ENCODE measurements around the gene SGCD.

The SGCD gene

GRCh38 chr5:156582193-156582598, 255.2 kb downstream of the SGCD start:
- no peak overlapping the region for H3K27ac Mint-ChIP-seq
- peaks cover 29% of the 10 kb centered on the region for H3K9me3 Mint-ChIP-seq
- DNase-seq, result no peak
- no peak for TF ChIP-seq CTCF (IDR thresholded peaks at IDR 0.05)
- no peak overlapping the region for H3K4me3 Mint-ChIP-seq
- H3K36me3 Mint-ChIP-seq (ENCODE audit: low read depth), result no peaks in the 10 kb centered on the region
- H3K27me3 Mint-ChIP-seq (ENCODE audit: low read depth, poor library complexity), result peaks cover 7% of the 10 kb centered on the region
- no peaks in the 10 kb centered on the region for H3K4me1 Mint-ChIP-seq

- no peaks in the 10 kb centered on the region for H3K4me1 Mint-ChIP-seq
- H3K27me3 Mint-ChIP-seq (ENCODE audit: low read depth, poor library complexity), result peaks cover 9% of the 10 kb centered on the region
- no peaks in the 10 kb centered on the region for H3K36me3 Mint-ChIP-seq (ENCODE audit: low read depth)
- peaks cover 11% of the 10 kb centered on the region for H3K9me3 Mint-ChIP-seq
- TF ChIP-seq CTCF (IDR thresholded peaks at IDR 0.05), result no peak
- H3K4me3 Mint-ChIP-seq, result no peak overlapping the region
- H3K27ac Mint-ChIP-seq, result no peak overlapping the region
- no peak for DNase-seq
Measured at GRCh38 chr5:156584871-156585270, 257.9 kb downstream of the SGCD start.

GRCh38 chr5:156585999-156586398, 259.0 kb downstream of the SGCD start:
- Mint-ChIP-seq H3K4me1 (no peaks in the 10 kb centered on the region), H3K27me3 (ENCODE audit: low read depth, poor library complexity) (peaks cover 9% of the 10 kb centered on the region), H3K9me3 (no peaks in the 10 kb centered on the region), H3K27ac (no peak overlapping the region), H3K36me3 (ENCODE audit: low read depth) (no peaks in the 10 kb centered on the region), H3K4me3 (no peak overlapping the region)
- DNase-seq, result no peak
- no peak for TF ChIP-seq CTCF (IDR thresholded peaks at IDR 0.05)

DNA sequence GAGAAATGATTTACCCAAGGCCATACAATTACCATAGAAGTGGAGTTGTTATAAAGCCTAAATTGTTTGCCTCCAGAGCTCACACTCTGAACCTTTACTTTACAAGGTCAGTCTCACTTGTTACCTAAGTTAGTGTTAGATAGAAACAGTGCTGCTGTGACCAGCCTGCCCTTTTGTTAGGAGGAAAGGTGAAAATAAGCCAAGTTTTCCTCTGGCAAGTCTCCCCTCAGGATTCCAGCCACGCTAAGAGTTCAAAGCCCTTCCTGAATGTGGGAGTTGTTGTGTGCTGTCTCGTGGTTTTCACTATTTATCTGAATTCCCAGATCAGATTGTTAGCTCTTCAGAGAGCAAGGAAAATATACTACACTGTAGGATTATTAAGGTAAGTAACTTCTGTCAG, 260.0 kb downstream of the SGCD start:
- Mint-ChIP-seq H3K4me1 (no peaks in the 10 kb centered on the region), H3K9me3 (no peaks in the 10 kb centered on the region), H3K27me3 (ENCODE audit: low read depth, poor library complexity) (peaks cover 9% of the 10 kb centered on the region), H3K36me3 (ENCODE audit: low read depth) (no peaks in the 10 kb centered on the region), H3K27ac (no peak overlapping the region), H3K4me3 (no peak overlapping the region)
- TF ChIP-seq CTCF (IDR thresholded peaks at IDR 0.05), result no peak
- no peak for DNase-seq

- Mint-ChIP-seq H3K4me1 (no peaks in the 10 kb centered on the region), H3K9me3 (no peaks in the 10 kb centered on the region), H3K27ac (no peak overlapping the region), H3K4me3 (no peak overlapping the region), H3K36me3 (ENCODE audit: low read depth) (no peaks in the 10 kb centered on the region), H3K27me3 (ENCODE audit: low read depth, poor library complexity) (peaks cover 8% of the 10 kb centered on the region)
- TF ChIP-seq CTCF (IDR thresholded peaks at IDR 0.05), result no peak
- DNase-seq, result no peak
Measured at GRCh38 chr5:156588306-156588705, 261.3 kb downstream of the SGCD start.

GRCh38 chr5:156589104-156589945, 262.4 kb downstream of the SGCD start:
- Mint-ChIP-seq H3K27ac (no peak overlapping the region), H3K36me3 (ENCODE audit: low read depth) (no peaks in the 10 kb centered on the region), H3K4me3 (no peak overlapping the region), H3K4me1 (no peaks in the 10 kb centered on the region), H3K27me3 (ENCODE audit: low read depth, poor library complexity) (peaks cover 7% of the 10 kb centered on the region), H3K9me3 (no peaks in the 10 kb centered on the region)
- no peak for DNase-seq
- no peak for TF ChIP-seq CTCF (IDR thresholded peaks at IDR 0.05)
